Mesenchymal stem cell (in vitro differentiated cells and primary cell): ENCODE results near the gene TRPV4.

Source experiments
- DNase-seq: peaks from one replicate; pipeline ENCODE4 v3.0.0-alpha.2; 2013
- H2AFZ ChIP-seq: one replicate; pipeline ENCODE4 v1.6.1; 2013; ENCODE audit warnings: low read depth, mild to moderate bottlenecking, control low read depth, inconsistent platforms, low read length, moderate library complexity
- H2AK5ac ChIP-seq: 2 replicates; pipeline ENCODE4 v1.6.1; 2013; ENCODE audit warnings: low read length, moderate library complexity, mild to moderate bottlenecking, inconsistent platforms; ENCODE audit not compliant: severe bottlenecking
- H2BK120ac ChIP-seq: one replicate; pipeline ENCODE4 v1.6.1; 2013; ENCODE audit warnings: low read depth, mild to moderate bottlenecking, inconsistent platforms, low read length, moderate library complexity
- H2BK12ac ChIP-seq, 2 experiments: one replicate each; pipeline ENCODE4 v1.6.1; 2013; ENCODE audit warnings: inconsistent platforms in 2 of 2, low read length in 2 of 2, mild to moderate bottlenecking in 2 of 2, moderate library complexity in 2 of 2, control low read depth in 1 of 2
- H2BK15ac ChIP-seq: one replicate; pipeline ENCODE4 v1.6.1; 2013; ENCODE audit warnings: mild to moderate bottlenecking, low read depth, inconsistent platforms; ENCODE audit not compliant: poor library complexity, severe bottlenecking
- H2BK5ac ChIP-seq: 2 replicates; pipeline ENCODE4 v1.6.1; 2013; ENCODE audit warnings: low read depth, mild to moderate bottlenecking, low read length, control low read depth, inconsistent platforms; ENCODE audit not compliant: poor library complexity, severe bottlenecking
- H3K14ac ChIP-seq, 2 experiments: one replicate each; pipeline ENCODE4 v1.6.1; 2013; ENCODE audit warnings: inconsistent platforms in 2 of 2, low read length in 2 of 2, control low read depth in 1 of 2, mild to moderate bottlenecking in 1 of 2, moderate library complexity in 1 of 2
- H3K18ac ChIP-seq, 2 experiments: one replicate each; pipeline ENCODE4 v1.6.1; 2013; ENCODE audit warnings: inconsistent platforms in 2 of 2, low read length in 2 of 2, control low read depth in 1 of 2, low read depth in 1 of 2, mild to moderate bottlenecking in 1 of 2
- H3K23ac ChIP-seq, 2 experiments: one replicate each; pipeline ENCODE4 v1.6.1; 2013; ENCODE audit warnings: inconsistent platforms in 2 of 2, low read length in 2 of 2, mild to moderate bottlenecking in 2 of 2, moderate library complexity in 2 of 2, control low read depth in 1 of 2
- H3K27ac ChIP-seq: 2 replicates; pipeline ENCODE4 v1.5.1; 2013; ENCODE audit warnings: mild to moderate bottlenecking, moderate library complexity, low read length, control low read depth, inconsistent platforms; ENCODE audit not compliant: poor library complexity, severe bottlenecking
- H3K27me3 ChIP-seq, 2 experiments: 2 replicates each; pipeline versions ENCODE4 v1.6.1 to v1.7.0; 2013; ENCODE audit warnings: low read length in 2 of 2, mild to moderate bottlenecking in 2 of 2, moderate library complexity in 2 of 2, control low read depth in 1 of 2, inconsistent platforms in 1 of 2; ENCODE audit not compliant: control insufficient read depth in 1 of 2, insufficient read depth in 1 of 2
- H3K36me3 ChIP-seq, 2 experiments: 2 replicates each; pipeline versions ENCODE4 v1.6.1 to v1.7.0; 2013; ENCODE audit warnings: low read length in 2 of 2, control low read depth in 1 of 2, inconsistent platforms in 1 of 2, low read depth in 1 of 2, mild to moderate bottlenecking in 1 of 2; ENCODE audit not compliant: insufficient read depth in 2 of 2, control insufficient read depth in 1 of 2
- H3K4ac ChIP-seq, 2 experiments: one replicate each; pipeline ENCODE4 v1.6.1; 2013; ENCODE audit warnings: inconsistent platforms in 2 of 2, low read length in 2 of 2, mild to moderate bottlenecking in 2 of 2, moderate library complexity in 2 of 2, control low read depth in 1 of 2, low read depth in 1 of 2
- H3K4me1 ChIP-seq: 2 replicates; pipeline ENCODE4 v1.6.1; 2013; ENCODE audit warnings: low read depth, low read length, control low read depth; ENCODE audit not compliant: control insufficient read depth, insufficient read depth
- H3K4me2 ChIP-seq: 2 replicates; pipeline ENCODE4 v1.6.1; 2013; ENCODE audit warnings: low read length, mild to moderate bottlenecking, inconsistent platforms; ENCODE audit not compliant: poor library complexity, severe bottlenecking
- H3K4me3 ChIP-seq, 2 experiments: 2 replicates each; pipeline versions ENCODE4 v1.5.1 to v1.7.0; 2013; ENCODE audit warnings: low read length in 2 of 2, mild to moderate bottlenecking in 2 of 2, control low read depth in 1 of 2, low read depth in 1 of 2; ENCODE audit not compliant: insufficient read depth in 1 of 2
- H3K79me1 ChIP-seq: replicated peaks from 2 replicates; pipeline ENCODE4 v1.6.1; 2013; ENCODE audit warnings: mild to moderate bottlenecking, control low read depth, low read length, inconsistent platforms; ENCODE audit not compliant: poor library complexity, severe bottlenecking
- H3K9ac ChIP-seq: 2 replicates; pipeline ENCODE4 v1.7.0; 2013; ENCODE audit warnings: mild to moderate bottlenecking, low read length, moderate library complexity
- H3K9me3 ChIP-seq: 2 replicates; pipeline ENCODE4 v1.7.0; 2013; ENCODE audit warnings: mild to moderate bottlenecking, low read length; ENCODE audit not compliant: control insufficient read depth
- H4K8ac ChIP-seq: one replicate; pipeline ENCODE4 v1.6.1; 2013; ENCODE audit warnings: inconsistent platforms, mild to moderate bottlenecking, low read length, moderate library complexity
- H4K91ac ChIP-seq: one replicate; pipeline ENCODE4 v1.6.1; 2013; ENCODE audit warnings: mild to moderate bottlenecking, low read length, inconsistent platforms
- WGBS: methylation state at CpG from one replicate; pipeline ENCODE4 v1.1.7; 2013; ENCODE audit warnings: mixed read lengths; 5-methylcytosine and 5-hydroxymethylcytosine counted together

TRPV4 gene

DNA sequence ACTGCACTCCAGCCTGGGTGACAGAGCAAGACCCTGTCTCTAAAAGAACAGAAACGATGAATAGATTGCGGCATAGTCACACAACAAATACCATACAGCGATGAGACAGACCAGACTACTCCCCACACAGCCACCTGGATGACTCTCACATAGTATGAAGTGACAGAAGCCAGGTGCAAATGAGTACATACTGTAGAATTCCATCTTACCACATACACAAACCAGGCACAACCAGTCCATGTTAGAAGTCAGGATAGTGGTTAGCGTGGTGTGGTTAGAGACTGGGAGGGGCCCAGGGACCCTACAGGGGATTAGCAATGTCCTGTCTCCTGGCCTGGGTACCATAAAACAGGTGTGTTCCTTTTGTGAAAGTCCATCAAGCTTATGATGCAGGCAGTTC lies 65.7 kb downstream of the TRPV4 start:
- H4K8ac ChIP-seq: no peak overlapping the region

DNA sequence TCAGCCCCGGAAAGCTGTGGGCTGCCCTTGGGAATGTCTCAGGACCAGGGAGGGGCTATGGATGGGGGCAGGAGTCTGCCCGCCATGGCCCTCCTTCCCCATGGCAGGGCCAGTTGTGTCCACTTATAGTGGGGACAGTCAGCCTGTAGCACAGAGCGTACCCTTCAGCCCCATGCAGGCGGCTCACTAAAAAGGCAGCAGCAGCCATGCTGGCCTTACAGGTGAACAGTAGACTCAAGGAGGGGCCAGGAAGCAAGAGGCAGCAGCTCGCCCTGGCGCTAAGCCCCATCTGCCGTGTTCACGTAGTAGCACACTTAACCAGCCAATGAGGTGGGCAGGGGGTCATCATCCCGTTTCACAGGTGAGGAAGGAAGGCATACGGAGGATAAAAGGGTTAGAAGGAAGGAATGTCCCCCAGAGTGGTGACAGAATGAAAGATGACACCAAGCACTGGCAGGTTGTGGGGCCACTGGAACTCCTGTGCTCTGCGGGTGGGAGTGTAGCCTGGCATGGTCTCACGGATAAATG lies 66.9 kb downstream of the TRPV4 start:
- Histone ChIP-seq H3K14ac (no peak overlapping the region), H3K27ac (no peak overlapping the region), H3K18ac (no peak overlapping the region), H4K8ac (no peak overlapping the region), H2AK5ac (no peak overlapping the region), H2BK120ac (no peak overlapping the region), H3K4me3 (no peak overlapping the region), H3K4ac (no peak overlapping the region), H3K9ac (no peak overlapping the region), H3K4me2 (no peak overlapping the region), H4K91ac (no peak overlapping the region), H3K23ac (no peak overlapping the region), H3K79me1 (no peaks in the 10 kb centered on the region), H2BK5ac (no peak overlapping the region), H2AFZ (no peak overlapping the region), H3K27me3 (peaks cover 10 to 11% of the 10 kb centered on the region in 2 experiments), H2BK12ac (no peak overlapping the region), H2BK15ac (no peak overlapping the region), H3K4me1 (no peaks in the 10 kb centered on the region), H3K9me3 (peaks cover 7% of the 10 kb centered on the region), H3K36me3 (no peaks in the 10 kb centered on the region)
- DNase-seq: no peak
- WGBS: 94% methylated on average over 12 of the region's 12 CpGs

More for the DNA sequence above, 65.7 kb downstream of the TRPV4 start:
- H2BK120ac ChIP-seq: no peak overlapping the region
- H2AFZ ChIP-seq: no peak overlapping the region
- H3K4me2 ChIP-seq: no peak overlapping the region
- H3K4me3 ChIP-seq: no peak overlapping the region
- H2AK5ac ChIP-seq: no peak overlapping the region
- H3K36me3 ChIP-seq: no peaks in the 10 kb centered on the region
- H3K79me1 ChIP-seq: no peaks in the 10 kb centered on the region
- 95% methylated on average over 1 of the region's 4 CpGs for WGBS
- H2BK5ac ChIP-seq: no peak overlapping the region
- no peak overlapping the region for H3K23ac ChIP-seq
- no peak overlapping the region for H3K14ac ChIP-seq
- peaks cover 7% of the 10 kb centered on the region for H3K9me3 ChIP-seq
- H4K91ac ChIP-seq: no peak overlapping the region
- H3K9ac ChIP-seq: no peak overlapping the region
- no peak for DNase-seq
- H2BK12ac ChIP-seq: no peak overlapping the region
- peaks cover 10 to 19% of the 10 kb centered on the region in 2 experiments for H3K27me3 ChIP-seq
- no peaks in the 10 kb centered on the region for H3K4me1 ChIP-seq
- no peak overlapping the region for H3K4ac ChIP-seq
- H3K18ac ChIP-seq: no peak overlapping the region
- no peak overlapping the region for H3K27ac ChIP-seq
- H2BK15ac ChIP-seq: no peak overlapping the region

DNA sequence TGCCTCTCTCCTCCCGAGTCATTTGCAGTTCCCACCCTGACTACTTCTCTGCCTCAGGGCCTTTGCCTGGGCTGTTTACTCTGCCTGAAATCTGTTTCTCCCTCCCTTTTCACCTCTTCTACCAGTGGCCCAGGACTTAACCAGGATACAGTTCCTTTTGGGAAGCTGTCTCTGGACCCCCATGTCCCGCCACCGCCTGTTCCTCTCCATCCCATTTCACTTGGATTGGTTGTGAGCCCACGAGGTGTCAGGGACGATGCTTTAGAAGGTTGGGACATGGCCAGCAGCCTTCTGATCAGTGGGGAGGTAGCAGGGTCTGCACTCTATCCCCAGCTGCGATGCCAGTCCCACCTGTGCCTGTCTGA lies 67.8 kb downstream of the TRPV4 start:
- no peak for DNase-seq

DNA sequence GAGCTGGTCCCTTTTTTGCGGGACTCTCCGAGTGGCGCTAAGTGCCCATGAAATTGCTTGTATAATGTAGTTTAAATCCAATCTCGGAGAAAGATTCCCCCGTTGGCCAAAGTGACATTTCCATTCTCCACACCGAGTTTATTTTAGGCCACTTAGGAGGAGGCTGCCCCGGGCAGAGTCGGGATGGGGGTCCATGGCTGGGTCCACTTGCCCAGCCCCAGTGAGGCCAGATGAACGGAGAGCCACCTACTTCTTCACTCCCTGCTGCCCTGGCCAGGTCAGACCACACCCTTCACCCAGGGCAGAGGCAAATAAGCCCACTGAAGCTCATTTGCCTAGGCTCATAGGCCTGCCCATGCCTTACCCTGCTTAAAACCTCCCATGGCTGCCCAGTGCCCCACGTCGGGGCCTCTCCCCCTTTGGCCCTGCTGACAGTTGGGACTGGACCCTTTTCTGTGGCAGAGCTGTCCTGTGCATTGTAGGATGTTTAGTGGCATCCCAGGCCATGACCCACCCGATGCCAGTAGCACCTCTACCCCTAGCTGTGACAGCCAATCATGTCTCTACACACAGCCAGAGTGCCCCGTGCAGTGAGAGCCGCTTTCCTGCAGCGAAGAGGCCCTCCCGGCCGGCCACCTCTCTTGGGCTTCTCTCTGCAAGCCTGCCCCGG lies 68.3 kb downstream of the TRPV4 start:
- no peaks in the 10 kb centered on the region for H3K36me3 ChIP-seq
- H3K9me3 ChIP-seq: peaks cover 7% of the 10 kb centered on the region
- 92% methylated on average over 18 of the region's 18 CpGs for WGBS
- no peak overlapping the region for H2BK120ac ChIP-seq
- no peak overlapping the region for H3K27ac ChIP-seq
- no peak for DNase-seq
- no peak overlapping the region for H3K4me2 ChIP-seq
- peaks cover 9 to 10% of the 10 kb centered on the region in 2 experiments for H3K27me3 ChIP-seq
- H2AFZ ChIP-seq: no peak overlapping the region
- H3K23ac ChIP-seq: no peak overlapping the region
- no peak overlapping the region for H4K8ac ChIP-seq
- no peak overlapping the region for H3K4ac ChIP-seq
- H3K79me1 ChIP-seq: no peaks in the 10 kb centered on the region
- H2BK5ac ChIP-seq: no peak overlapping the region
- no peak overlapping the region for H3K9ac ChIP-seq
- H4K91ac ChIP-seq: no peak overlapping the region
- no peaks in the 10 kb centered on the region for H3K4me1 ChIP-seq
- H2AK5ac ChIP-seq: no peak overlapping the region
- no peak overlapping the region for H2BK15ac ChIP-seq
- no peak overlapping the region for H3K14ac ChIP-seq
- no peak overlapping the region for H2BK12ac ChIP-seq
- H3K18ac ChIP-seq: no peak overlapping the region
- no peak overlapping the region for H3K4me3 ChIP-seq

More for the DNA sequence above, 67.8 kb downstream of the TRPV4 start:
- Histone ChIP-seq H2AK5ac (no peak overlapping the region), H2BK12ac (no peak overlapping the region), H3K4me1 (no peaks in the 10 kb centered on the region), H3K23ac (no peak overlapping the region), H2BK15ac (no peak overlapping the region), H3K14ac (no peak overlapping the region), H3K4me2 (no peak overlapping the region), H4K91ac (no peak overlapping the region), H3K27me3 (peaks cover 7 to 10% of the 10 kb centered on the region in 2 experiments), H3K27ac (no peak overlapping the region), H2BK5ac (no peak overlapping the region), H4K8ac (no peak overlapping the region), H2AFZ (no peak overlapping the region), H3K4me3 (no peak overlapping the region), H3K4ac (no peak overlapping the region), H3K18ac (no peak overlapping the region), H3K79me1 (no peaks in the 10 kb centered on the region), H3K36me3 (no peaks in the 10 kb centered on the region), H2BK120ac (no peak overlapping the region), H3K9me3 (peaks cover 7% of the 10 kb centered on the region), H3K9ac (no peak overlapping the region)
- 90% methylated on average over 5 of the region's 6 CpGs for WGBS
